ENCODE results near the gene IRAK2.

The IRAK2 gene

GRCh38 chr3:10224794-10225665, 60.3 kb downstream of the IRAK2 start:
- peak; percentile 57 for DNase-seq (ENCODE audit: low read depth)

DNA sequence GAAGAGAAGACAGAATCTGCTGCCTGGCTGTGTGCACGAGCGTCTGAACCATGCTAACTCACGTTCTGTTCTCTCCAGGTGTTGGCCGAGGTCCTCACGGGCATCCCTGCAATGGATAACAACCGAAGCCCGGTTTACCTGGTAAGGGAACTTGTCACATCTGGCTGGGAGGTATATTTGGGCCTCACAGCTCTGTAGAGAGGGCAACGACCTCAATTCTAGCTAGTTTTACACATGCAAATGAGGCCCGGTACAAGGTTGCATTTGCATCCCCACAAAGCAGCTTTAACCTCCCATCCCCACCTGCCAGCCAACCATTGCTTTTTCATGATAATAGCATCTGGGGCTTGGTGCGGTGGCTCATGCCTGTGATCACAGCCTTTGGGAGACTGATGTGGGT, 61.6 kb downstream of the IRAK2 start:
- no peak for DNase-seq (ENCODE audit: low read depth)

DNA sequence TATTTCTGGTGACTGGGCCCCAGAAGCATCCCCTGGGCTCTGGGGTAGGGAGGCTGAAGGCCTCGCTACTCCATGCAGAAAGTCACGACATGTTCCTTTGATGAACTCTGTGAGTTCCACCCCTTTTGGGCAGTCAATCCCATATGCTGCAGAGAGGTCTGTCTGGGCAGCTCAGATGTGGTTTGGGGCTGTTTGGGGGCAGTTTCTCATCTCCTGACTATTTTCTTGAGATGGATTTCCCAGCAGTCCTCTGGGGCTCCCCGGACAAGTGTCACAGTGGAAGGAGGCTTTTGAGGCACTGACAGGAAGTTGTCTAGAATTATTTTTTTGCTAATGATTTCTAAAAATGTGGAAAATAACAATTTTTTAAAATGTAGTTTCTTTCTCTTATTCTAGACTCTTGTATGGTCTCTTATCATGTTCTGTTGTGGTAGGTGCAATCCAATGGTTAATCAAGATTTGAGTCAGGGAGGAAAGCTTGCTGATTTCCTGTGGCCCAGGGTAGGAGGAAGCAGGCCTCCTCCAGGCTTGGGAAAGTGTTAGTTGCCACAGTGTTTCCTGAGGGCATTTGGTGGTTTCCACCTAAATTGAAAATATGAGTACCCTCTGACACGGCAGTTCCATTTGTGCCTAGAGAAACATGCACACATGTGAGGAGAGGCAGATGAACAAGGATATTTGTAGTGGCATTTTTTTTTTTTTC, 63.7 kb downstream of the IRAK2 start:
- DNase-seq (ENCODE audit: low read depth): peak; percentile 9

DNA sequence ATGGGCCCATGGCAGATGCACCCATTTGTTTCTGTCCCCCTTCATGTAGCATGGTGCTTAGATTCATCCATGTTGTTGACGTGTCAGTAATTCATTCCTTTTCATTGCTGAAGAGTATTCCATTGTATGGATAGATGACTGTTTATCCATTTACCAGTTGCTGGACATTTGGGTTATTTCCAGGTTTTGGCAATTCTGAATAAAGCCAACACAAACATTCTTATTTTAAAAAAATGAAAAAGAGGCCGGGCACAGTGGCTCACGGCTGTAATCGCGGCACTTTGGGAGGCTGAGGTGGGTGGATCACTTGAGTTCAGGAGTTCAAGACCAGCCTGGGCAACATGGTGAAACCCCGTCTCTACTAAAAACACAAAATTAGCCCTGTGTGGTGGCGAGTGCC, 64.9 kb downstream of the IRAK2 start:
- no peak for DNase-seq (ENCODE audit: low read depth)

DNA sequence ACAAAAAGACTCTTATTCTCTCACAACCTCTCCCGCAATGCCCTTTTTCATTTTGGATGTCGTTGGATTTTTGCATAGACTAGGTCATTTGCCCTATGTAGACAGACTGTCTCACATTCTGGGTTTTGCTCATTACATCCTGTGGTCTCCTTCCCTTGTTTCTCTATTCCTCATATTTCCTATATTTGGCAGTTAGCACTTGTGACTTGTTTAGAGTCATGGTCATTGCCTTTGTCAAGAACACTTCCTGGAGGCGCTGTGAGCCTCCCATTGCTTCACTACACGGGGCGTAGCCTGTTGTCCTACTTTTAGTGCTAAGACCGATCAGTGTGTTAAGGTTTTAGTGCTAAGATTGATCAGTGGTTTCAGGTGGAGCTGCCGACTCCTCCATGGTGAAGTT, 67.4 kb downstream of the IRAK2 start:
- no peak for DNase-seq (ENCODE audit: low read depth)

GRCh38 chr3:10233988-10234387, 69.3 kb downstream of the IRAK2 start:
- no peak for DNase-seq (ENCODE audit: low read depth)

DNA sequence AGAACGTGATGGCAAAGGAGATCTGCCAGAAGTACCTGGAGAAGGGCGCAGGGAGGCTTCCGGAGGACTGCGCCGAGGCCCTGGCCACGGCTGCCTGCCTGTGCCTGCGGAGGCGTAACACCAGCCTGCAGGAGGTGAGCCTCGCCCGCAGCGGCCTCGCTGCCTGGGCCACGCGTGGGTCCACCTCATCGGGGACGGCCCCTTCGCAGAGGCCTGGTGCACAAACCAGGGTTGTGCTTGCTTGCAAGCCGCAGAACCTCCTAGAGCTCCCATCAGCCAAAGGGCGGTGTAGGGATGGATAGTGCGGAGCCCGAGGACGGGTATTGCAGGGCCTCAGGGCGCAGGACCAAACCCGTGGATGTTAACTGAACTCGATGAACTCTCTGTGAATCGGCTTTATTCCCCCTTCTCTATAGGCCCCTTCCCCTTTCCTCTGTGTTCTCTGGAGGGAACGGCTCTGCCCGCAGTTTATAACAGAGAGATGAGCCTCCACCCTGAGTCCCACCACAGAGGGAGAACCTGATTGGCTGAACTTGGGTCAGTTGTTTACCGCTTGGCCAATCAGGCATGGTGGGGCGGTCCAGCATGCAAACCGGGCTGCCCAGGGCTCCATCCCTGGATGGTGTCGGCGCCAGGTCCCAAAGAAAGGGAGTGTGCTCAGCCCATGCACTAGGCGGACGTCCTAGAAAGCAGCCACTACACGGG, 70.0 kb downstream of the IRAK2 start:
- DNase-seq (ENCODE audit: low read depth): no peak

DNA sequence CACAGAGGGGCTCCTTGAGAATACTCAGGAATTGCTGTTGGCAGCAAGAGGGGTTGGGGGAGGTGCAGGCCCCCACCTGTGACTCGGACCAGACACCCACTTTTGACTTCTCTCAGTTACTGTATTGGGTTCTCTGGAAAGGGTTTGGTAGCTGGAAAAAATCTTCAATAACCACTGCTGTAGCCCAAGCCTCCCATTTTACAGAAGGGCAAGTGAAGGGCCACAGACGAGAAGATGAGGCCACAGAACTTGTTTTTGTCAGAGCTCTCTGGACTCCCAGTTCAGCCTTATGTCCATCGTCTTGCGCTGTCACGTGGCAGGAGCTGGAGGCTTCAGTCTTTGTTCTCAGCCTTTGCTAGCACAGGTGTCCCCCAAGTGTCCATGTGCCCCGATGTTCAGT, 70.8 kb downstream of the IRAK2 start:
- no peak for DNase-seq (ENCODE audit: low read depth)

DNA sequence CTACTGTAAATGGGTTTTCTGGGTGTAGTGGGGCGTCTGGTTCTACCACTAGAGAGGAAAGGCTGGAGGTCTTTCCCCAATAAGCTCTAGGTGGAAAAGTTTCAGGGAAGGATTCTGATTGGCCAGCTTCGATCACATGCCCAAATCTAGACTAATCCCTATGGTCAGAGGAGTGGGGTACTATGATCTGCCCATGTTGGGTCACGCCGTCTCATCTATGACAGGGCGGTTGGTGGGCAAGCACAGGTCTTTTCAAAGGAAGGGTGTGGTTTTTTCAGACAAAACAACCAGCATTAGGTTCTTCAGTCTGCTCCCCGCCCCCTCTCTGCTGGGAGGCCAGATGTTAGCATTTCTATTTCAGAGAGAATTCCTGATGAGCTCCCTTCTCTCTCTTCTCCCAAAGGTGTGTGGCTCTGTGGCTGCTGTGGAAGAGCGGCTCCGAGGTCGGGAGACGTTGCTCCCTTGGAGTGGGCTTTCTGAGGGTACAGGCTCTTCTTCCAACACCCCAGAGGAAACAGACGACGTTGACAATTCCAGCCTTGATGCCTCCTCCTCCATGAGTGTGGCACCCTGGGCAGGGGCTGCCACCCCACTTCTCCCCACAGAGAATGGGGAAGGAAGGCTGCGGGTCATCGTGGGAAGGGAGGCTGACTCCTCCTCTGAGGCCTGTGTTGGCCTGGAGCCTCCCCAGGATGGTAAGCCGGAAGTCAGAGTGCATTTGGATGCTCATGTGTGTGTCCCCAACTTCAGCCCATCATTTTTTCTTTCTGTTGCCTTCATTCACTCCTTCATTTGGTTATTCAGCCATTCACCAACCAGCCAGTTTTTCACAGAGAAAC, 73.8 kb downstream of the IRAK2 start:
- no peak for DNase-seq (ENCODE audit: low read depth)

DNA sequence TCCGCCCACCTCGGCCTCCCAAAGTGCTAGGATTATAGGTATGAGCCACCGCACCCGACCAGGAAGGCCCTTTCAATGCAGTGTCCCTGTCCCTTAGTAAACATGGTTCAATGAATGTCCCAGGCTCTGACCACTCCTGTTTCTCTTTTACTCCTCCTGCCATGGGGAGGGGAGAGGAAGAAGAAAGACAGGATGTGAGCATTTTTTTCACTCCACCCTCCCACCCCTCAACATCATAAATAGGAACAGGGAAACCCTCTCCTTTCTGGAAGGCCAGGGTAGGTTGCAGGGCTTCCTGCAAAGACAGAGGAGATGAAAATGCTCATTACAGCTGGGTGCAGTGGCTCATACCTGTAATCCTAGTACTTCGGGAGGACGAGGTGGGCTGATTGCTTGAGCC, 76.1 kb downstream of the IRAK2 start:
- DNase-seq (ENCODE audit: low read depth): no peak

DNA sequence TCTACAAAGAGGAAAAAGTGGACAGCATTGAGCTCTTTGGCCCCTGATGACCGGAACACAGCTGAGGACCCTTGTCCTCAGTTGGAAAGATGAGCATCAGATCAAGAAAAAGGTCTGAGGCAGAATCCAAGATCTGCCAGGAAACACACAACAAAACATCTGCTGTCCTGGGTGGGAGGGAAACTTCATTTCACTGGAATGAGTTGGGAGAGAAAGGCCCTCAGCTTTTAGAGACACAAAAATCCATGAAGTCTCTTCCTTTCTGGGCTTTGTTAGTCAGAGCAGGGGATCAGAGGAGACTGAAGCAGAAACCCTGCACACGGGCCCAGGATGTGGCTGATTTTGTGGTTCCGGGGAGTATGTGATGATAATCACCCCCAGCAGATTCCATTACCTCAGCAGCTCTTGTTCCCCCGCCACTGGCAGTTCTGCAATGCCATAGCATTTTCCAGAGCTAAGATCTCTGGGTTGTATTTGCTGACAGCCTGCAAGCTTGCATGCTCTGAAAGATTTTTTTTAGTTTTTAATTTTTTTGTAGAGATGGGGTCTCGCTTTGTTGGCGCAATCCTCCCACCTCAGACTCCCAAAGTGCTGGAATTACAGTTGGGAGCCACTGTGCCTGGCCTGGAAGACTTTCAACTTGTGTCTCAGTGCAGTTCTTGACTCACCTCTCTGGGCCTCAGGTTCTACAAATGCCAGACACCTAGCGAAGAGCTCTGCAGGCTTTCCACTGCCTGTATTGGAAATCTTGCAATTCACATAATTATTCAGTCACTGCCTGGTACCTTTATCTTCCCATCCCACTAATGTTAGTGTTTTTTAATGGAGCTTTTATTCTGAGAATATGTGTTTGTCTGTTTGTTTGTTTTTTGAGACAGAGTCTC, 77.7 kb downstream of the IRAK2 start:
- DNase-seq (ENCODE audit: low read depth): peak; percentile 78

DNA sequence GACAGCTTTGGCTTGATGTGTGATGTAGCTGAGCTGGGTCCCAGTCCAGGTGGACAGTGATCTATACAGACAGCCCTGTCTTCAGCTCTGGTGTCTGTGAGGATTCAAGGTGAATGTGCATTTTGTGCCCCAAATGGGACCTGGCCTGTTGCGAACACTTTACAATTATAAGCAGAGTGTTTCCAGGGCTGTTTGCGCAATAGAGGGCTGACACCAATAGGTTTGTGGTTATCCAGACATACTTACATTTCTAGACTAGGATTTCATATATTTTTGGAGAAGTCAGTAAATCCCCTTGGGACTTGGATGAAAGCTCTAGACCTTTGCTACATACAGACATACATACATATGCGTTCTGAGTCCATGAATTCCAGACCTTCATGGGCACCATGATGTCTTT, 79.3 kb downstream of the IRAK2 start:
- DNase-seq (ENCODE audit: low read depth): no peak

DNA sequence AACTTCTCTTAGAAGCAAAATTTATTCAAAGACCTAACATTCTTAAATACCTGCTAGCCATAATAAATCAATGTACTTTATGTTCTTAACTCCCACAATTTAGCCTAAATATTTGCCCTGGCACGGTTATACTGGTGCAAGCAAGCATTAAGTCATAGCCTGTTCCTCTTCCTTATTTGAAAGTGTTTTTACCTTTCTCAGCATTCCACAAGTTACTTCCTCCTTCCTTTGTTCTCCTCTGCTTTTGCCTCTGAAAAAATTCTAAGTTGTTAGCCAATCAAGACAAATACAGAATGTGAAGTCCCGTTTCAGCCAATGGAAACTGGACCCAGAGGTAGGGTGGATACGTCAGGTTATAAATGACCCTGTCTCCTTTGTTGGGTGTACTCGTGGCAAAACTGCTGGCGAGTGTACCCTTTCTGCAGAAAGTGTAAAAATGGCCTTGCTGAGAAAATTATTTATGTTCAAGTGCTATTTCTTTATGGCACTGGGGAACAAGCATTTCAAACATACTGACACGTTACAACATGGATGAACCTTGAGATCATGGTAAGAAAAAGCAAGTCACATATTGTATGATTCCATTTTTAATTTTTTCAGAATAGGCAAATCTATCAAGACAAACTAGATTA, 80.5 kb downstream of the IRAK2 start:
- DNase-seq (ENCODE audit: low read depth): no peak

DNA sequence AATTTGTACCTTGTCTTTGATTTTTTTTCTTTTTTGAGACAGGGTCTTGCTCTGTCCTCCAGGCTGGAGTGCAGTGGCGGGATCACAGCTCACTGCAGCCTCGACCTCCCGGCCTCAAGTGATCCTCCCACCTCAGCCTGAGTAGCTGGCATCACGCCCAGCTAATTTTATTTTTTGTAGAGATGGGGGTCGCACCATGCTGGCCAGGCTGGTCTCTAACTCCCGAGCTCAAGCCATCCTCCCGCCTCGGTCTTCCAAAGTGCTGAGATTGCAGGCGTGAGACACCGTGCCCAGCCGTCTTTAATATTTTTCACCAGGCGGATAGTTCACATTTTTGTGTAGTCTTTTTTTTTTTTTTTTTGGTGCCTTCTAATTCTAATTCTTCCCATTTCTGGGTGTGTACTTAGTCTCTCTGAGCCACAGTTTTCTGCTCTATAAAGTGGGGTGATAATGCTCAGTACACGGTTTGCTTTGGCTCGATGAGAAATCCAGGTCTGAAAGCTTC, 83.0 kb downstream of the IRAK2 start:
- DNase-seq (ENCODE audit: low read depth): no peak

DNA sequence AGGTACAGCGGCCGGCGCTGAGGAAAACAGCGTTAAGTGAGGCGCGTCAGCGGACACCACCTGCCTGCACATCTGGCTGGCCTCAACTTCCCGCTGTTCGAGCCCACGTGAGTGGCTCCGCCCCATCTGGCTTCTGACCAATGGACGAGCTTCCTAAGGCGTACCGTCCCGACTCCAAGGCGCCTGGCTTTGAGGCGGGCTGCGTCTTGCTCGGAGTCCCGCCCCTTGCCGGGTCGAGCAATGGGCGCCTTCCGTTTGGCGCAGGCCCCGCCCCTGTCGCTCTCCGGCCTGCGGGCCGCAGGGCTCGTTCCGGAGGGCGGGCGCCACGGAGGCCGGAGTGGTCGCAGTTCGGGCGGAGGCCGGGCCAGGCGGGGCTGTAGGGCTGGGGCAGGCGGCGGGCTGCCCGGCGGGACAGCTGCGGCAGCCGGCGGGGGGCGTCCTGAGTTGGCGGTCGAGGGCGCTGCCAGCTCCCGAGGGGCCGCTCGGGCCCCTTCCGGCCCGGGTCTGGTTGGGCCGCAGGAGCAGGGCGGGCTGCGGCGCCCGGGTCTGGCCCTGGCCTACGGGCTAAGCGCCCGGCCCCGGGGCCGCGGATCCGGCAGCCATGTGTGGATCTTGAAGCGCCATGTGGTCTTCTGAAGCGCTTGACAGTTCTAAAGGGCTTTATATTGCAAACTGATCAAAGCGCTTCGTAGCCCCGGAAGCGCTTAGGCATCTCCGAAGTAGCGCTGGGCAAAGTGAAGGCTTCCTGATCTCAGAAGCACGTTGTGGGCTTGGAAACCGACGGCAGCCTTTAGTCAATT, 83.7 kb downstream of the IRAK2 start, which contains the start of gene TATDN2:
Gene TATDN2 (plus strand): TSS at position 276 of the 800 bp plus-strand sequence. CDS start 742 bp downstream, outside the sequence.
- DNase-seq (ENCODE audit: low read depth): peak; percentile 93

GRCh38 chr3:10248984-10249748, 84.4 kb downstream of the IRAK2 start:
- DNase-seq (ENCODE audit: low read depth): peak; percentile 57

DNA sequence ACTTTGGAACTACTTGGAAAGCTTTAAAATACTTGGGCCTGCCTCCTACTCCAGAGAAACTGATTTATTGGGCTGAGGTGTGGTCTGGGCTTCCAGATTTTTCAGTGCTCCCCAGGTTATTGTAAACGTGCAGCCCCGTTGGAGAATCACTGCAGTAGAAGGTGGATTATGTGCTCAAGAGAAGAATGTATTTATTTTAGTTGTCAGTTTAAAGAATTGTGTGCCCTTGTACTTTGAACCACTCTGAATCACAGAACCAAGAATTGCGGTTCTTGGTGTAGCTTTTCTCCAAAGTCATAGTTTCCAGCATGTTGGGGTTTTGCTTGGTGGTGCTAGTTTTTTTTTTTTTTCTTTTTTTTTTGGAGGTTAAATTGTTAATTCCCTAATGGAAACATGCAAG, 85.1 kb downstream of the IRAK2 start:
- no peak for DNase-seq (ENCODE audit: low read depth)

GRCh38 chr3:10251006-10251405, 86.3 kb downstream of the IRAK2 start:
- DNase-seq (ENCODE audit: low read depth): no peak
